GM23338 (cell line): Measurements from ENCODE around the gene SSBP2. TPM values are rescaled to one million over a fixed set of nuclear protein-coding genes. Genes with fewer than 3 reads are reported as not detected.

Experiments used
- ATAC-seq: fragments of 200-7000 bp; cut with Tn5 transposase; 3 replicates; pipeline ENCODE4 v1.9.1; 2020
- DNase-seq: peaks from one replicate; pipeline ENCODE4 v3.0.0-alpha.2; 2015; ENCODE audit warnings: low spot score
- H2AFZ ChIP-seq: fragments of 200-600 bp; sonication (generic); 2 replicates; pipeline ENCODE4 v1.8.0; 2016; ENCODE audit warnings: antibody characterized with exemption, mild to moderate bottlenecking, moderate library complexity
- H3F3A ChIP-seq: fragments of 200-600 bp; sonication (generic); replicated peaks from 2 replicates; pipeline ENCODE4 v1.8.0; 2017; ENCODE audit warnings: antibody characterized with exemption, mixed run types, low read depth
- H3K27ac ChIP-seq: fragments of 200-600 bp; sonication (generic); 2 replicates; pipeline ENCODE4 v1.6.1; 2016; ENCODE audit warnings: low read depth
- H3K27me3 ChIP-seq: fragments of 200-600 bp; sonication (generic); 2 replicates; pipeline ENCODE4 v1.8.0; 2016; ENCODE audit warnings: mild to moderate bottlenecking, mixed run types, moderate library complexity; ENCODE audit not compliant: insufficient read depth
- H3K36me3 ChIP-seq: fragments of 200-600 bp; sonication (generic); 2 replicates; pipeline ENCODE4 v1.8.0; 2016; ENCODE audit warnings: mild to moderate bottlenecking; ENCODE audit not compliant: insufficient read depth
- H3K4me1 ChIP-seq: fragments of 200-600 bp; sonication (generic); 2 replicates; pipeline ENCODE4 v1.8.0; 2016; ENCODE audit warnings: mild to moderate bottlenecking, moderate library complexity; ENCODE audit not compliant: insufficient read depth
- H3K4me2 ChIP-seq: fragments of 200-600 bp; sonication (generic); 2 replicates; pipeline ENCODE4 v1.7.1; 2017; ENCODE audit warnings: mixed run types
- H3K4me3 ChIP-seq: fragments of 200-600 bp; sonication (generic); 2 replicates; pipeline ENCODE4 v1.6.1; 2016; ENCODE audit warnings: mixed run types
- H3K79me2 ChIP-seq: fragments of 200-600 bp; sonication (generic); replicated peaks from 2 replicates; pipeline ENCODE4 v1.8.0; 2017; ENCODE audit warnings: mild to moderate bottlenecking; ENCODE audit not compliant: insufficient read depth
- H3K9me2 ChIP-seq: fragments of 200-600 bp; sonication (generic); 2 replicates; pipeline ENCODE4 v1.8.0; 2017; ENCODE audit not compliant: insufficient read depth
- H4K20me1 ChIP-seq: fragments of 200-600 bp; sonication (generic); replicated peaks from 2 replicates; pipeline ENCODE4 v1.8.0; 2017; ENCODE audit warnings: mild to moderate bottlenecking; ENCODE audit not compliant: insufficient read depth
- H3K27ac Mint-ChIP-seq: 2 replicates; pipeline ENCODE4 v1.8.0; 2020; ENCODE audit warnings: inconsistent platforms, mild to moderate bottlenecking, moderate library complexity, mixed read lengths
- H3K27me3 Mint-ChIP-seq: 3 replicates; pipeline ENCODE4 v1.8.0; 2022; ENCODE audit warnings: low read depth, mild to moderate bottlenecking, moderate library complexity, mixed read lengths, inconsistent platforms; ENCODE audit not compliant: insufficient read depth, poor library complexity
- H3K36me3 Mint-ChIP-seq: 3 replicates; pipeline ENCODE4 v1.8.0; 2021; ENCODE audit warnings: low read depth, mild to moderate bottlenecking, inconsistent platforms, moderate library complexity, mixed read lengths
- H3K4me1 Mint-ChIP-seq: 3 replicates; pipeline ENCODE4 v1.8.0; 2020; ENCODE audit warnings: mild to moderate bottlenecking, inconsistent platforms, mixed read lengths
- H3K4me3 Mint-ChIP-seq: 3 replicates; pipeline ENCODE4 v1.8.0; 2021; ENCODE audit warnings: moderate library complexity, mild to moderate bottlenecking, inconsistent platforms, mixed read lengths
- H3K9me3 Mint-ChIP-seq: 3 replicates; pipeline ENCODE4 v1.8.0; 2020; ENCODE audit warnings: moderate library complexity, mild to moderate bottlenecking, inconsistent platforms, mixed read lengths
- CREB1 ChIP-seq: fragments of 250-450 bp; sonication (Bioruptor Pico); IDR thresholded peaks from 2 replicates; pipeline ENCODE4 v1.5.0; 2020; ENCODE audit warnings: low read depth, mild to moderate bottlenecking, moderate library complexity
- CTCF ChIP-seq, 2 experiments: fragments of 200-600 bp in 1 of 2; sonication (generic) in 1 of 2; conservative IDR thresholded peaks; 2 replicates each; pipeline versions ENCODE4 v1.5.1 to v1.6.1; 2016 to 2017; ENCODE audit warnings: antibody characterized with exemption in 2 of 2, low read depth in 2 of 2, mild to moderate bottlenecking in 2 of 2, moderate library complexity in 1 of 2
- EZH2 ChIP-seq: fragments of 200-600 bp; sonication (generic); IDR thresholded peaks from one replicate; pipeline ENCODE4 v1.8.0; 2017; ENCODE audit warnings: antibody characterized with exemption, mild to moderate bottlenecking, low read depth; ENCODE audit not compliant: unreplicated experiment
- EZH2phosphoT487 ChIP-seq: fragments of 200-600 bp; sonication (generic); IDR thresholded peaks from one replicate; pipeline ENCODE4 v1.8.1; 2018; ENCODE audit warnings: antibody characterized with exemption; ENCODE audit not compliant: unreplicated experiment
- JUNB ChIP-seq: IDR thresholded peaks from one replicate; pipeline ENCODE4 v1.6.1; 2016; ENCODE audit warnings: antibody characterized with exemption; ENCODE audit not compliant: unreplicated experiment
- NANOG ChIP-seq: IDR thresholded peaks from 2 replicates; pipeline ENCODE4 v1.6.1; 2016; ENCODE audit warnings: antibody characterized with exemption, borderline replicate concordance
- POLR2AphosphoS5 ChIP-seq: IDR thresholded peaks from 2 replicates; pipeline ENCODE4 v1.6.1; 2016; ENCODE audit warnings: antibody characterized with exemption, low read depth
- REST ChIP-seq: IDR thresholded peaks from one replicate; pipeline ENCODE4 v1.6.1; 2018; ENCODE audit warnings: antibody characterized with exemption; ENCODE audit not compliant: unreplicated experiment
- STAT1 ChIP-seq: IDR thresholded peaks from one replicate; pipeline ENCODE4 v1.6.1; 2016; ENCODE audit warnings: antibody characterized with exemption; ENCODE audit not compliant: unreplicated experiment
- ZNF114 ChIP-seq: fragments of 250-450 bp; sonication (Bioruptor Pico); IDR thresholded peaks from 2 replicates; pipeline ENCODE4 v1.5.0; 2020; ENCODE audit warnings: mild to moderate bottlenecking, moderate library complexity
- ZNF331 ChIP-seq: fragments of 250-450 bp; sonication (Bioruptor Pico); IDR thresholded peaks from 2 replicates; pipeline ENCODE4 v1.5.0; 2020; ENCODE audit warnings: low read depth, mild to moderate bottlenecking, moderate library complexity
- polyA plus RNA-seq: library from polyadenylated mRNA; unstranded; fragments of >200 nt; fragmentation: Nextera tagmentation; extraction: Ambion mirVana; gene quantifications from 2 replicates; pipeline ENCODE4 v1.2.1, GENCODE V29; 2016
- total RNA-seq: library from RNA; depleted of rRNA; stranded (reverse); fragments of >200 nt; shearing (Covaris generic); gene quantifications from 2 replicates; pipeline ENCODE4 v1.2.3, GENCODE V29; 2014
- TF ChIP-seq, protein P1 (sequence below): fragments of 250-450 bp; sonication (Bioruptor Pico); IDR thresholded peaks from 2 replicates; pipeline ENCODE4 v1.5.0; 2020; ENCODE audit warnings: mild to moderate bottlenecking, moderate library complexity

The SSBP2 gene
- total and polyA plus RNA-seq, 2 experiments from 2014 or later = 21.5 to 24.7 TPM

DNA sequence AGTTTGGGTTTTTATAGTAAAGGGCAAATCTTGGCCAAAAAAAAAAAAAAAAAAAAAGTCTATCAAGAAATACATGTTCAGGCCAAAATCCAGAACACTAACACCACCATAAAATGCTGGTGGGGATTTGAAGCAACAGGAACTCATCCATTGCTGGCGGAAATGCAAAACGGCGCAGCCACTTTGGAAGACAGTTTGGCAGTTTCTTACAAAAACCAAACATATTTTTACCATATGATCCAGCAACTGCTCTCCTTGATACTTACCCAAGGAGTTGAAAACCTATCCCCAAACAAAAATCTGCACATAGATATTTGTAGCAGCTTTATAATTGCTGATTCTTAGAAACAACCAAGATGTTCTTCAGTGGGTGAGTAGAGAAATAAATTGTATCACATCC lies 203.9 kb downstream of the SSBP2 start:
- TF ChIP-seq ZNF114 (CRISPR knock-in tag) (no peak), STAT1 (no peak), NANOG (no peak), ZNF331 (CRISPR knock-in tag) (no peak), REST (no peak), CREB1 (CRISPR knock-in tag) (no peak), JUNB (no peak), EZH2 (no peak), CTCF (conservative IDR thresholded peaks at IDR 0.05; ENCODE audit: low read depth in 2 of 2) (no peak), EZH2phosphoT487 (no peak), POLR2AphosphoS5 (no peak)
- TF ChIP-seq, protein P1, sequence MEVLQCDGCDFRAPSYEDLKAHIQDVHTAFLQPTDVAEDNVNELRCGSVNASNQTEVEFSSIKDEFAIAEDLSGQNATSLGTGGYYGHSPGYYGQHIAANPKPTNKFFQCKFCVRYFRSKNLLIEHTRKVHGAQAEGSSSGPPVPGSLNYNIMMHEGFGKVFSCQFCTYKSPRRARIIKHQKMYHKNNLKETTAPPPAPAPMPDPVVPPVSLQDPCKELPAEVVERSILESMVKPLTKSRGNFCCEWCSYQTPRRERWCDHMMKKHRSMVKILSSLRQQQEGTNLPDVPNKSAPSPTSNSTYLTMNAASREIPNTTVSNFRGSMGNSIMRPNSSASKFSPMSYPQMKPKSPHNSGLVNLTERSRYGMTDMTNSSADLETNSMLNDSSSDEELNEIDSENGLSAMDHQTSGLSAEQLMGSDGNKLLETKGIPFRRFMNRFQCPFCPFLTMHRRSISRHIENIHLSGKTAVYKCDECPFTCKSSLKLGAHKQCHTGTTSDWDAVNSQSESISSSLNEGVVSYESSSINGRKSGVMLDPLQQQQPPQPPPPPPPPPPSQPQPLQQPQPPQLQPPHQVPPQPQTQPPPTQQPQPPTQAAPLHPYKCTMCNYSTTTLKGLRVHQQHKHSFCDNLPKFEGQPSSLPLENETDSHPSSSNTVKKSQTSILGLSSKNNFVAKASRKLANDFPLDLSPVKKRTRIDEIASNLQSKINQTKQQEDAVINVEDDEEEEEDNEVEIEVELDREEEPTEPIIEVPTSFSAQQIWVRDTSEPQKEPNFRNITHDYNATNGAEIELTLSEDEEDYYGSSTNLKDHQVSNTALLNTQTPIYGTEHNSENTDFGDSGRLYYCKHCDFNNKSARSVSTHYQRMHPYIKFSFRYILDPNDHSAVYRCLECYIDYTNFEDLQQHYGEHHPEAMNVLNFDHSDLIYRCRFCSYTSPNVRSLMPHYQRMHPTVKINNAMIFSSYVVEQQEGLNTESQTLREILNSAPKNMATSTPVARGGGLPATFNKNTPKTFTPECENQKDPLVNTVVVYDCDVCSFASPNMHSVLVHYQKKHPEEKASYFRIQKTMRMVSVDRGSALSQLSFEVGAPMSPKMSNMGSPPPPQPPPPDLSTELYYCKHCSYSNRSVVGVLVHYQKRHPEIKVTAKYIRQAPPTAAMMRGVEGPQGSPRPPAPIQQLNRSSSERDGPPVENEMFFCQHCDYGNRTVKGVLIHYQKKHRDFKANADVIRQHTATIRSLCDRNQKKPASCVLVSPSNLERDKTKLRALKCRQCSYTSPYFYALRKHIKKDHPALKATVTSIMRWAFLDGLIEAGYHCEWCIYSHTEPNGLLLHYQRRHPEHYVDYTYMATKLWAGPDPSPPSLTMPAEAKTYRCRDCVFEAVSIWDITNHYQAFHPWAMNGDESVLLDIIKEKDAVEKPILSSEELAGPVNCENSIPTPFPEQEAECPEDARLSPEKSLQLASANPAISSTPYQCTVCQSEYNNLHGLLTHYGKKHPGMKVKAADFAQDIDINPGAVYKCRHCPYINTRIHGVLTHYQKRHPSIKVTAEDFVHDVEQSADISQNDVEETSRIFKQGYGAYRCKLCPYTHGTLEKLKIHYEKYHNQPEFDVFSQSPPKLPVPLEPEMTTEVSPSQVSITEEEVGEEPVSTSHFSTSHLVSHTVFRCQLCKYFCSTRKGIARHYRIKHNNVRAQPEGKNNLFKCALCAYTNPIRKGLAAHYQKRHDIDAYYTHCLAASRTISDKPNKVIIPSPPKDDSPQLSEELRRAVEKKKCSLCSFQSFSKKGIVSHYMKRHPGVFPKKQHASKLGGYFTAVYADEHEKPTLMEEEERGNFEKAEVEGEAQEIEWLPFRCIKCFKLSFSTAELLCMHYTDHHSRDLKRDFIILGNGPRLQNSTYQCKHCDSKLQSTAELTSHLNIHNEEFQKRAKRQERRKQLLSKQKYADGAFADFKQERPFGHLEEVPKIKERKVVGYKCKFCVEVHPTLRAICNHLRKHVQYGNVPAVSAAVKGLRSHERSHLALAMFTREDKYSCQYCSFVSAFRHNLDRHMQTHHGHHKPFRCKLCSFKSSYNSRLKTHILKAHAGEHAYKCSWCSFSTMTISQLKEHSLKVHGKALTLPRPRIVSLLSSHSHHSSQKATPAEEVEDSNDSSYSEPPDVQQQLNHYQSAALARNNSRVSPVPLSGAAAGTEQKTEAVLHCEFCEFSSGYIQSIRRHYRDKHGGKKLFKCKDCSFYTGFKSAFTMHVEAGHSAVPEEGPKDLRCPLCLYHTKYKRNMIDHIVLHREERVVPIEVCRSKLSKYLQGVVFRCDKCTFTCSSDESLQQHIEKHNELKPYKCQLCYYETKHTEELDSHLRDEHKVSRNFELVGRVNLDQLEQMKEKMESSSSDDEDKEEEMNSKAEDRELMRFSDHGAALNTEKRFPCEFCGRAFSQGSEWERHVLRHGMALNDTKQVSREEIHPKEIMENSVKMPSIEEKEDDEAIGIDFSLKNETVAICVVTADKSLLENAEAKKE (CRISPR knock-in tag) = no peak
- no peaks in the 10 kb centered on the region for H3K36me3 Mint-ChIP-seq
- H3K4me1 Mint-ChIP-seq = no peaks in the 10 kb centered on the region
- Histone ChIP-seq H3K36me3 (no peaks in the 10 kb centered on the region), H3K27me3 (no peaks in the 10 kb centered on the region), H3K79me2 (no peaks in the 10 kb centered on the region), H3K4me1 (no peaks in the 10 kb centered on the region), H3F3A (no peaks in the 10 kb centered on the region), H3K9me2 (no peaks in the 10 kb centered on the region), H2AFZ (no peak overlapping the region), H3K4me3 (no peak overlapping the region), H4K20me1 (no peaks in the 10 kb centered on the region), H3K27ac (no peak overlapping the region), H3K4me2 (no peak overlapping the region)
- H3K4me3 Mint-ChIP-seq = no peak overlapping the region
- ATAC-seq = no peak
- no peaks in the 10 kb centered on the region for H3K27me3 Mint-ChIP-seq
- H3K9me3 Mint-ChIP-seq = no peaks in the 10 kb centered on the region; the same call in 2 of the 3 replicates
- no peak overlapping the region for H3K27ac Mint-ChIP-seq
- no peak for DNase-seq
